ENCODE results near the gene ENPP7. TPM values are rescaled to one million over a fixed set of nuclear protein-coding genes. Genes with fewer than 3 reads are reported as not detected.
A peak's percentile ranks its signal among the peaks of the same experiment; 100 is the strongest.

The ENPP7 gene
- total and polyA plus RNA-seq, 2 donors from 2014 or later, result 0.94 to 3.7 TPM

DNA sequence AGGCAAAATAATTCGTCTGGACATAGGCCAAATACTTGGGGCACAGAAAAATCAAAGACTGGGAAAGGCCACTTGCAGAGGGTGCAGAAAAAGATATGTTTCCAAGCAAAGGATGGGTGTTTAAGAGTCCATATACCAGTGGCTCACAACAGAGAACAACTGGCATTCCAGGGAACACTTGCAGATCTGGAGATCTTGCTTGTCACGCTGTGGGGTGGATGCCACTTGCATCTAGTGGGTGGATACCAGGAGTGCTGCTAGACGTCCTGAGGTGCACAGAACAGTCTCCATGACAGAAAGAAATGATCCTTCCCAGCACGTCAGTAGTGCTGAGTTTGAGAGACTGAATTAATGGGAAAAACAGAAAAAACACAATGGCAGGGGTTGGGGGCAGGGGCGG, 57.7 kb downstream of the ENPP7 start:
- no peak overlapping the region for H3K4me3 ChIP-seq (ENCODE audit: low read length in 3 of 3)
- FAIRE-seq (no peak), DNase-seq (no peak)
- H3K27ac ChIP-seq (ENCODE audit: low read depth in 2 of 2, low read length in 2 of 2), result no peak overlapping the region
- H3K9me3 ChIP-seq (ENCODE audit: control insufficient read depth in 2 of 3, insufficient read depth in 1 of 3, low read length in 3 of 3), result no peaks in the 10 kb centered on the region
- H3K9ac ChIP-seq (ENCODE audit: low read length in 3 of 3), result no peak overlapping the region
- peaks cover 31% of the 10 kb centered on the region for H3K27me3 ChIP-seq (ENCODE audit: control insufficient read depth, insufficient read depth, low read length)
- H3K4me1 ChIP-seq (ENCODE audit: control insufficient read depth in 2 of 3, insufficient read depth in 2 of 3, low read depth in 1 of 3, low read length in 3 of 3), result no peaks in the 10 kb centered on the region
- intact Hi-C loops (cut with DNase I), result no loop called here
- H3K36me3 ChIP-seq (ENCODE audit: control insufficient read depth in 2 of 3, insufficient read depth in 3 of 3, low read length in 3 of 3), result no peaks in the 10 kb centered on the region
- no peak for TF ChIP-seq CTCF (IDR thresholded peaks at IDR 0.05; ENCODE audit: borderline replicate concordance, extremely low read depth, insufficient read depth)

DNA sequence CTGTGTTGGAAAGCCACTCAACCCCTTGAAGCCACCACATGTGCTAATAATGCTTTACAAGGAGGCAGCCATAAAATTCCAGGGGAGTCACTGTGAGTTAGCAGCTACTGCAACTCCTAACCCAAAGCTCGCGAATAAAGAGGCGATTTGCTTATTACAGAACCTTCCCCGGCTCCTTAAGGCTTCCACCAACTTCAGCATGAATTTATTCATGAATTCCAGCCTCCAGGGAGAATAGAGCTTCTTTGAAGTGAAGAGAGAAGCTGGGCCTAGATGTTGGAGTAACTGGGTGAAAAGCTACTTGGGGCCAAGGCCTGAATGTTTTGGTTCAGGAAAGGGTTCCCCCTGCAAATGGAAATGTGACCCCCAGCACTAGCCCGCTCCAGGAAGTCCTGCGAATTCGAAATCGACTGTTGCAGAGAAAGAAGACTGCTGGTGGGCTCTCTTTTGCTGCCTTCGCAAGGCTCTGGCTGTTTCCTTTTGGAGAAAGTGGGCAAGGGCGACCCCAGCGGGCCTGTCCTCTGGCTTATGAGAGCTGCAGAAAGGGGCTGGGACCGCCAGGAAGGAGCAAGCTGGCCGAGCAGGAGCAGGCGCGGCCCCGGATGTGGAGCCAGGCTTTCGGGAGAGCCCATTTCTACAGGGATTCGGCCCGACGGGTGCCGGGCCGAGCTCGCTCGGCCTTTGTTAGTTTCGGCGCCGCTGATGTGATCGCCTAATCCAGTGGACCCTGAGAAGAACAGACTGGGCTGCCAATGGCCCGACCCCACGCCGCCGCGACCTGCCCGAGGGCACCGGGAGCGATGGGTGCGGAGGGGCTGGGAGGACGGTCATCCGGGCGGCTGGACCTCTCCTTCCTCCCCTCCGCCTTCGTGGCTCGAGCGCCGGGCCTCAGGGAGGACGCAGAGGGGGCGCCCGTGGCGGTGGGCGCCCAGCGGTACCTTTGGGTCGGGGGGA, 58.5 kb downstream of the ENPP7 start:
- H3K9ac ChIP-seq (ENCODE audit: low read length in 3 of 3), result no peak overlapping the region
- H3K36me3 ChIP-seq (ENCODE audit: control insufficient read depth in 2 of 3, insufficient read depth in 3 of 3, low read length in 3 of 3), result no peaks in the 10 kb centered on the region
- H3K27me3 ChIP-seq (ENCODE audit: control insufficient read depth, insufficient read depth, low read length), result peaks cover 31% of the 10 kb centered on the region
- no peak overlapping the region for H3K27ac ChIP-seq (ENCODE audit: low read depth in 2 of 2, low read length in 2 of 2)
- no peaks in the 10 kb centered on the region for H3K9me3 ChIP-seq (ENCODE audit: control insufficient read depth in 2 of 3, insufficient read depth in 1 of 3, low read length in 3 of 3)
- H3K4me3 ChIP-seq (ENCODE audit: low read length in 3 of 3), result no peak overlapping the region
- no peak for FAIRE-seq
- peak; percentile 74 to 81 (median 80) for DNase-seq
- peaks cover 0 to 2% (median 0%) of the 10 kb centered on the region in 3 donors for H3K4me1 ChIP-seq (ENCODE audit: control insufficient read depth in 2 of 3, insufficient read depth in 2 of 3, low read depth in 1 of 3, low read length in 3 of 3)
- intact Hi-C loops (cut with DNase I), result no loop called here
- TF ChIP-seq CTCF (IDR thresholded peaks at IDR 0.05; ENCODE audit: borderline replicate concordance, extremely low read depth, insufficient read depth), result no peak

DNA sequence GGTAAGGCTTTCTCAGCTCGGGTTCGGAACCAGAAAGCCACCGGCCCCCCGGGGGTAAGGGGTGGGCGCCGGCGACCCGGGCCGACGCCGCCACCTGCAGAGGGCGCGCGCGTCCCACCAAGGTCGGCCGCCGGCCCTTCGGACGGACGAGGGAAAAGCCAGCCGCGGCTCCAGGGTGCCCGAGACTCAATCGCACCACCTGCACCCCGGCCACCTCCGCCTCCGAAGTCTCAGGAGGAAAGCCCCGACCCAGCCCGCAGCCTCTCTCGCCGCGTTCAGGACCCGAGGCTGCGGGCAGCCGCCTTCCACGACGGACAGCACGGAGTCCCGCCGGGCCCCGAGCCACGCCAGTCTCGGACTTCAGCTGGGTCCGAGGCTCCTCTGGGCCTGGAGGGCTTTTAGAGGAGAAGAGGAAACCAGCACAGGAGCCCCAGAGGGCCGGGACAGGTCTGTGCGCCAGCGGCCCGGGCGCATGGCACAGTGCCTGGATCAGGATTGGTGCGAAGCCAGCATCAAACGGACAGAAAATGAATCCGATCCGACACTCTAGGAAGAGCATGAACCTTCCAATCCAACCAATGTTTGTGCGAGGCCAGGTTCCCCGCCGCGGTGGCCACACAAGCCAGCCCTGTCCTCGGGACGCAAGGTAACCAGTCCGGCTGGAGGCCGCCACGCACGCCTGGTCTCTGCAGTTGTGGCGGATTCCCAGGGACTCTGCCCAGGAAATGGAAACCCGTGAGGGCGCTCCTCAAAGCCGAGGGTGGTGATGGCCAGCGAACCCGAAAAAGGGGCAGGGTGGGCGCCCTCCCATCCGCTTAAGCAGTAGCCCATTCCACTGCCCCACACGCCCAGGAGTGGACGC, 59.4 kb downstream of the ENPP7 start:
- no peak overlapping the region for H3K27ac ChIP-seq (ENCODE audit: low read depth in 2 of 2, low read length in 2 of 2)
- no peaks in the 10 kb centered on the region for H3K9me3 ChIP-seq (ENCODE audit: control insufficient read depth in 2 of 3, insufficient read depth in 1 of 3, low read length in 3 of 3)
- peaks cover 31% of the 10 kb centered on the region for H3K27me3 ChIP-seq (ENCODE audit: control insufficient read depth, insufficient read depth, low read length)
- TF ChIP-seq CTCF (IDR thresholded peaks at IDR 0.05; ENCODE audit: borderline replicate concordance, extremely low read depth, insufficient read depth), result peak; percentile 69
- FAIRE-seq (no peak), DNase-seq (peak in 4 of 5 donors; percentile 55 to 77 (median 69))
- intact Hi-C loops (cut with DNase I), result no loop called here
- H3K36me3 ChIP-seq (ENCODE audit: control insufficient read depth in 2 of 3, insufficient read depth in 3 of 3, low read length in 3 of 3), result peaks cover 0 to 2% (median 0%) of the 10 kb centered on the region in 3 donors
- H3K9ac ChIP-seq (ENCODE audit: low read length in 3 of 3), result no peak overlapping the region
- H3K4me3 ChIP-seq (ENCODE audit: low read length in 3 of 3), result no peak overlapping the region
- H3K4me1 ChIP-seq (ENCODE audit: control insufficient read depth in 2 of 3, insufficient read depth in 2 of 3, low read depth in 1 of 3, low read length in 3 of 3), result peaks cover 0 to 2% (median 0%) of the 10 kb centered on the region in 3 donors
